Skin epidermis (tissue), 12 donors: ENCODE results near the gene METTL13.
A peak's percentile ranks its signal among the peaks of the same experiment; 100 is the strongest.

Experiments used
- H3K27ac ChIP-seq, 21 experiments: fragments of 200-600 bp; sonication (generic) in 11 of 21; one replicate each; pipeline ENCODE4 v1.5.0; 2020; ENCODE audit warnings: mild to moderate bottlenecking in 3 of 21, inconsistent platforms in 2 of 21, moderate library complexity in 2 of 21
- H3K4me3 ChIP-seq, 7 experiments: fragments of 200-600 bp; sonication (generic) in 2 of 7; one replicate each; pipeline ENCODE4 v1.5.0; 2020; ENCODE audit warnings: inconsistent platforms in 2 of 7, mild to moderate bottlenecking in 2 of 7, moderate library complexity in 1 of 7

The METTL13 gene, protein sequence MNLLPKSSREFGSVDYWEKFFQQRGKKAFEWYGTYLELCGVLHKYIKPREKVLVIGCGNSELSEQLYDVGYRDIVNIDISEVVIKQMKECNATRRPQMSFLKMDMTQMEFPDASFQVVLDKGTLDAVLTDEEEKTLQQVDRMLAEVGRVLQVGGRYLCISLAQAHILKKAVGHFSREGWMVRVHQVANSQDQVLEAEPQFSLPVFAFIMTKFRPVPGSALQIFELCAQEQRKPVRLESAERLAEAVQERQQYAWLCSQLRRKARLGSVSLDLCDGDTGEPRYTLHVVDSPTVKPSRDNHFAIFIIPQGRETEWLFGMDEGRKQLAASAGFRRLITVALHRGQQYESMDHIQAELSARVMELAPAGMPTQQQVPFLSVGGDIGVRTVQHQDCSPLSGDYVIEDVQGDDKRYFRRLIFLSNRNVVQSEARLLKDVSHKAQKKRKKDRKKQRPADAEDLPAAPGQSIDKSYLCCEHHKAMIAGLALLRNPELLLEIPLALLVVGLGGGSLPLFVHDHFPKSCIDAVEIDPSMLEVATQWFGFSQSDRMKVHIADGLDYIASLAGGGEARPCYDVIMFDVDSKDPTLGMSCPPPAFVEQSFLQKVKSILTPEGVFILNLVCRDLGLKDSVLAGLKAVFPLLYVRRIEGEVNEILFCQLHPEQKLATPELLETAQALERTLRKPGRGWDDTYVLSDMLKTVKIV

GRCh38 chr1:171781176-171781875 lies at the start of gene METTL13:
TSS of gene METTL13 (plus strand) at chr1:171781660. CDS start at chr1:171781968, 308 bp downstream.
- Histone ChIP-seq H3K4me3 (peak within 1 kb of the TSS; percentile 66 to 77 (median 69)), H3K27ac (peak within 1 kb of the TSS; percentile 61 to 97 (median 87))

DNA sequence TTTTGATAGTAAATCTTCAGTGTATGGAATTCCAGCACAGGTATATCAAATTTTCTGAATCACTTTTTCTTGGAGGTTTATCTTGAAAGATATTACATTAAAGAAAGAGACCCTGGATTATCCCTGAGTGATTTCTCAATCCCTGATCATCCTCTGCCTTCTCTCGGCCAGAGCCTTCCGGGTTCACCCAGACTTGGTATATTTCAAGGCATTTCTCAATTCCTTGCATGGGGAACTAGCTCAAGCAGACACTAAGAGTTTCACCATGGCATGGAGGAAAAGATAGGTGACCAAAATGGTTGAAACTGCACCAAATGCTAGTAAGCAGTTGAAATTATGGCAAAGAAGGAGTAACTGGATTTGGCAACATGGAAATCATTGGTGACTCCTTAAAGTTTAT lies 45.3 kb upstream of the METTL13 start:
- Histone ChIP-seq H3K27ac (no peak overlapping the region), H3K4me3 (no peak overlapping the region)

GRCh38 chr1:171738911-171739310 lies 42.5 kb upstream of the METTL13 start:
- H3K27ac ChIP-seq, result peak overlapping the region in 7 of 21 experiments; percentile 4 to 95 (median 34)
- H3K4me3 ChIP-seq, result no peak overlapping the region

DNA sequence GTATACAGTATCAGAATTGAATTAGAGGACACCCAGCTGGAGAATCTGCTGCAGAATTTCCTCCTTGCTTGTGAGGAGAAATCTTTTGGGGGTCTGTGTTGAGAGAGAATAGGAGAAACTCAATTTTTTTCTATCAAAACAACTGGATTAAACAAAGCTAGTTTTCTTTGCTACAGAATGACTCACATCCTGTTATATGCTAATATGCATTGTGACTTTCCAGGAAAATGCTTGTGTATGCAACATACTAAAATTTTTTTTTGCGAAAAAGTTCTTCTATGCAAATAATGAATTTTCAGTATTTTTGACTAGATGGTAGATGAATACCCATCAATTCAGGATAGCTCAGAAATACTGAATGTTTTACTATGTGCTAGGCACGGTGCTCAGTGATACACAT lies 41.8 kb upstream of the METTL13 start:
- H3K4me3 ChIP-seq, result no peak overlapping the region
- peak overlapping the region in 7 of 21 experiments; percentile 4 to 95 (median 34) for H3K27ac ChIP-seq

DNA sequence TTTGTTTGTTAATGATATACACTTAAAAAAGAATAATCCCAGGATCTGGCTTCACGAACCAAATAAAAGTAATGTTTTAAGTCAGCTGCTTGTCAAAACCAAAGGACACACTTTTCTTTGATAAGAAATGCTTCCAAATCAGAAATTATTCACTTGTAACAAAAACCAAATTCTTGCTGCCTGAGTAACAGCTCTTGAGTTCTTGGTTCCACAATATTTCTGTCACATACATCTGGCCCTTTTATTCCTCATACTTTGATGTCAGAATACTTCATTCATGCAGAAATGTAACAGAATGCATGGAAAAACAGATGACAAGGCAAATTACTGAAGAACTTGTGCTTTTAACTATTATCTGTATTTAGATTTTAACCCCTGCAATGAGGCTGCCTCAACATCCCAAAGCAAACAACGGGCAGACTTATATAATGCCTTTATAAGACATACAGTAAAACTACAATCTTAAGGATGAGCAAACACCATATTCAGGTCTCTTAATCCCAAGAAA lies 41.0 kb upstream of the METTL13 start:
- peak overlapping the region in 3 of 7 experiments; percentile 80 to 96 (median 82) for H3K4me3 ChIP-seq

DNA sequence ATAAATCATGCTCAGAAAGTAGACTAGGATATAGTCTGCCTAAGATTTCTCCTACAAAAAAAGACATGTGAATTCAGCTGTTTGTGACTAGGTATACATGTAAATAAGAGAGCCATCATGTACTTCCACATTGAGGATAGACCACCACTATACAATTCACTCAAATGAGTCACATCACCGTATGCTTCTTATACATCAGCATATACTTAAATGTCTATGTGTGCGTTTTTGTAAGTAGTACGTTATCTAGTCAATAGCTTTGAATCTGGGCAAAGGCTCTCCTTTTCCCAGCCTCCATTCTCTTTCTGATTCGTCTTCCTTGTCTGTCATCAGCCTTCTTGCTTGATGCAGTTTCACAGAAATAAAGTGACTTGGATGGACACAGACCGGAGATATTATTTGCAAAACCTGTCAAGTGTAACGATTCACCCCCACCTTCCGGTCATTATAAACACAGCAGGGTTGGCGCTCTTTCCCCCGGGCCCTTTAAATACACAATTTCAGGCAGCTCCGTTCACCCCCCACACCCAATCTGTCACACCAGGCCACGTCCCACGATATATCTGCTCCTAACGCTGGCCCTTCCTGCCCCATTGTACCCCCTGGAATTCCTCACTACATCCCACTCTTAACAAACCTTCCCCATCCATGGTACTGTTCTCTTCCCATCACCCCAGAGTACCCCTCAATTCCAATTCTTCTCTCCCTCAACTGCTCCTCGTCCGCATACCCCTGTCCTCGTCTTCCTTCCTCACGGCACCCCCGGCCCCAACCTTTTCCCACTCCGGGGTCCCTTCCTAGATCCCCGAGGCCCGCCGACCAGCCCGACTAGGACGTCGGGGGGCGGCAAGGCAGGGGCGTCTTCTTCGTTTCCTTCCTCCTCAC lies 40.2 kb upstream of the METTL13 start:
- Histone ChIP-seq H3K27ac (peak overlapping the region; percentile 83 to 98 (median 95)), H3K4me3 (peak overlapping the region; percentile 77 to 96 (median 82))

More for the DNA sequence above, 41.0 kb upstream of the METTL13 start:
- peak overlapping the region in 8 of 21 experiments; percentile 93 to 97 (median 96) for H3K27ac ChIP-seq

- Histone ChIP-seq H3K4me3 (peak within 1 kb of the TSS; percentile 77 to 96 (median 82)), H3K27ac (peak within 1 kb of the TSS; percentile 83 to 98 (median 95))
Observed at GRCh38 chr1:171741872-171742576, 39.4 kb upstream of the METTL13 start, which contains the start of gene VAMP4. TSS of gene VAMP4 (minus strand) at chr1:171742065. CDS start at chr1:171738414, 3,651 bp downstream.

GRCh38 chr1:171742577-171742922 lies 38.9 kb upstream of the METTL13 start:
- peak overlapping the region; percentile 77 to 96 (median 82) for H3K4me3 ChIP-seq
- H3K27ac ChIP-seq, result peak overlapping the region; percentile 83 to 98 (median 95)

GRCh38 chr1:171743081-171743870 lies 38.2 kb upstream of the METTL13 start:
- H3K4me3 ChIP-seq, result peak overlapping the region in 5 of 7 experiments; percentile 77 to 96 (median 95)

DNA sequence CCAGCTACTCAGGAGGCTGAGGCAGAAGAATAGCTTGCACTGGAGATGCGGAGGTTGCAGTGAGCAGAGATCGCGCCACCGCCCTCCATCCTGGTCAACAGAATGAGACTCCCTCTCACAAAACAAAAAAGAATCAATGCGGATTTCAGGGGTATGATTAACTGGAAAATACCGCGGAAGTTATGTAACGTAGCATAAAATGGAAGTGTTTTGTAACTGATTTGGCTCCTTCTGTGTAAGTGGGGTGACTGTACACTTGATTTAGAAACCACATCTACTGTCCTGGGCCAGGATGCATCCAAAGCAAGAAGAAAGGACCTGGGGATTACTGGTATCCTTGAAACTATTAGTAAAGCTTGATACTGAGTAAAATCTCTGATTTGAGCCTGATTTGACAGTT lies 36.5 kb upstream of the METTL13 start:
- Histone ChIP-seq H3K4me3 (no peak overlapping the region), H3K27ac (no peak overlapping the region)

More at GRCh38 chr1:171743081-171743870, 38.2 kb upstream of the METTL13 start:
- peak overlapping the region in 19 of 21 experiments; percentile 92 to 98 (median 96) for H3K27ac ChIP-seq

DNA sequence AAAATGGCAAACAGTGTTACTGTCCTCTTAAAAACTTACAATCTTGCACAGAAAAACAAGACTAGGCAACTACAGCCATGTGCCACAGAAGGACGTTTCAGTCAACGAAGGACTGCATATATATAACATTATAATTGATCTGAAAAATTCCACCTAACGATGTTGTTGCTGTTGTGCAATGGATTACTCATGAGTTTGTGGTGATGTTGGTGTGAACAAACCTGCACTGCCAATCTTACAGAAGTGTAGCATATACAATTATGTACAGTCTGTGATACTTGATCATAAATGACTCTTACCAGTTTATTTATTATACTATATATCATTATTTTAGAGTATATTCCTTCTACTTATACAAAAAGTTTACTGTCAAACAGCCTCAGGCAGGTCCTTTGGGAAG lies 32.8 kb upstream of the METTL13 start:
- Histone ChIP-seq H3K27ac (no peak overlapping the region), H3K4me3 (no peak overlapping the region)

- H3K27ac ChIP-seq, result no peak overlapping the region
- H3K4me3 ChIP-seq, result no peak overlapping the region
Observed at GRCh38 chr1:171751221-171751620, 30.2 kb upstream of the METTL13 start.

DNA sequence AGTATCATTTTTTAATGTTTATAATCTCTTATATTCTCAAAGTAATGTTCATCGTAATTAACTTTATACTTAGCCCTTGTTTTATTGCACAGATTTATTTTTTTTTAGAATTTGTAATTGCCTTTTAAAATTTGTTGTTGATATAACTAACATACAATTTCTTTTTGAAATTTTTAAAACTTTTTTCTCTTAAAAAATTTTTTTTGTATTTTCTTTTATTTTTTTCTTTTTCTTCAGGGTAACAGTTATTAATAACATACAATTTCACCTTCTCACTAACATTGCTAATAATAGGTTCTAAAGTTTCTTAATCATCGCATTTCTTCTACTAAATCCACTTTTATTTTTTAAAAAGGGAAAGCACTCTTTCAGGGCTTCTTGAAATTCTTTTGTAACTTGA lies 28.3 kb upstream of the METTL13 start:
- H3K4me3 ChIP-seq, result no peak overlapping the region
- H3K27ac ChIP-seq, result no peak overlapping the region

DNA sequence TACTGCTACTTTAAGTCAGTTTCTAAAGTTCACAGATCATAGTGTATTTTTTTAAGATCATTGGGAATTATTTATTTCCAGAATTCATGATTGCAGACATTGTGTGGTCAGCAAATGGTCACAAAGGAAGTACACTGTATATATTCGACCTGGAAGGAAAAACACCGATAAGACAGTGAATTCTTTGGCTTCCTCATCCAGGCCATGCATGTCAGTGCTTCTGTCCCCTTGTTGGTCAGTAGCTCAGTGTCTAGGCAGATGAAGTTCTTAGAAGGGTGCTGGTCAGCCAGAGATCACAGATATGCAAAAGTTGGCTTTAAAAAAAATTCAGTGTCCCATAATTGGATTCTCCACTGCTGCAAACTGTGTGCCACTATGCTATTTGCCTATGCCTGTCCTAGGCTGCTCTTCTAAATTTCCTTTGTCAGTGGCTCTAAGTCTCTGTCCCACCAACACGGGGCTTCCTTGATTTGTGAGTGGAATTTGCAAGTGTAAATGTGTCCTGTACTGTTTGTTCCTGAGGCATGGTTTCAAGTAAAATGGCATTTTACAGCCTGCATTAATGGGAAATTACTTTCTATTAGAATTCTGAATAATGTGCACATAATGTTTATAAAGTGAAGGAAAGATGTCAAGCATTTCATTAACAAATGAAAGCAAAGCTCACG lies 27.6 kb upstream of the METTL13 start:
- Histone ChIP-seq H3K27ac (peak overlapping the region in 3 of 21 experiments; percentile 17 to 78 (median 39)), H3K4me3 (no peak overlapping the region)

DNA sequence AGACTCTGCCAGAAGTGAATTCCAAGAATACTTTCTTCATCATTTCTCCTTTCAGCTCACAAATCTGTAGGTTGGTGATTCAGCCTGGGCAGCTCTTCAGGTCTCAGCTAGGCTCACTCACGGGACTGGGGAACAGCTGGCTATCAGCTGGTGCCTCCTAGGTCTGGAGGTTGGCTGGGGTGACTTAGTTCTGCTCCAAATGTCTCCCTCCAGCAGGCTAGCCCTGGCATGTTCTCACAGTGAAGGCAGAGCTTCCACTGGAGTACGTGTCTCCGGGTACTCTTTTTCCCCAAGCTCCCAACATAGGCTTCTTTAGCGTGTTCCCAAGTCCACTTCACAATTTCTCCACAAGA lies 27.1 kb upstream of the METTL13 start:
- Histone ChIP-seq H3K4me3 (no peak overlapping the region), H3K27ac (peak overlapping the region in 8 of 21 experiments; percentile 10 to 78 (median 34))

GRCh38 chr1:171754971-171755370 lies 26.5 kb upstream of the METTL13 start:
- no peak overlapping the region for H3K4me3 ChIP-seq
- peak overlapping the region in 8 of 21 experiments; percentile 10 to 78 (median 34) for H3K27ac ChIP-seq

DNA sequence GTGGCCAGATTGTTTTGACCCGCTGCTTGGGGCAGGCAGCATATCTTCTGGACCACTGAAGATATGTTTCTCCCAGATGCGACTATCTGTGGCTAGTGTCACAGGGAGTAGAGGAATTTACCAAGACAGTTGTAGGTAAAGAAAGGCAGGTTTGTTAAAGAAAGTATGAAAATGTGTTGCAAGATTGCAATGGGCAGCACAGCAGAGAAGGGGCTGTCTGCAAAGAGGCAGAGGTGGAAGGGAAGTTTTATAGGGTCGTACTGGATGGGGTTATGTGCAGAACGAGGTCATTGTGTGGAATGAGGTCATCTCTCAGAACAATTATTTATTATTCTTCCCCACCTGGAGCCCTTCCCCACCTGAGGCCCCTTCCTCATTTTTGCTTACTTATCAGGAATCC lies 24.6 kb upstream of the METTL13 start:
- no peak overlapping the region for H3K27ac ChIP-seq
- no peak overlapping the region for H3K4me3 ChIP-seq
